CD4-positive, alpha-beta T cell treated with Interleukin-6 at 100 ng/mL for 8 hours (primary cell): ENCODE results near the gene TPM2.

Source experiments
- DNase-seq: peaks from one replicate; pipeline ENCODE4 v3.0.0-alpha.2; 2020; ENCODE audit warnings: mixed read lengths, low spot score

Gene TPM2

DNA sequence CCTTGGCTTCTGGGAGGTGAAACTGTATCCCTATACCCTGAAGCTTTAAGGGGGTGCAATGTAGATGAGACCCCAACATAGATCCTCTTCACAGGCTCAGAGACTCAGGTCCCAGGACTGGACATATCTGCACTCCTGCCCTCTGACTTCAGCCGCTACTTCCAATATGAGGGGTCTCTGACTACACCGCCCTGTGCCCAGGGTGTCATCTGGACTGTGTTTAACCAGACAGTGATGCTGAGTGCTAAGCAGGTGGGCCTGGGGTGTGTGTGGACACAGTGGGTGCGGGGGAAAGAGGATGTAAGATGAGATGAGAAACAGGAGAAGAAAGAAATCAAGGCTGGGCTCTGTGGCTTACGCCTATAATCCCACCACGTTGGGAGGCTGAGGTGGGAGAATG lies 10.6 kb downstream of the TPM2 start:
- no peak for DNase-seq

DNA sequence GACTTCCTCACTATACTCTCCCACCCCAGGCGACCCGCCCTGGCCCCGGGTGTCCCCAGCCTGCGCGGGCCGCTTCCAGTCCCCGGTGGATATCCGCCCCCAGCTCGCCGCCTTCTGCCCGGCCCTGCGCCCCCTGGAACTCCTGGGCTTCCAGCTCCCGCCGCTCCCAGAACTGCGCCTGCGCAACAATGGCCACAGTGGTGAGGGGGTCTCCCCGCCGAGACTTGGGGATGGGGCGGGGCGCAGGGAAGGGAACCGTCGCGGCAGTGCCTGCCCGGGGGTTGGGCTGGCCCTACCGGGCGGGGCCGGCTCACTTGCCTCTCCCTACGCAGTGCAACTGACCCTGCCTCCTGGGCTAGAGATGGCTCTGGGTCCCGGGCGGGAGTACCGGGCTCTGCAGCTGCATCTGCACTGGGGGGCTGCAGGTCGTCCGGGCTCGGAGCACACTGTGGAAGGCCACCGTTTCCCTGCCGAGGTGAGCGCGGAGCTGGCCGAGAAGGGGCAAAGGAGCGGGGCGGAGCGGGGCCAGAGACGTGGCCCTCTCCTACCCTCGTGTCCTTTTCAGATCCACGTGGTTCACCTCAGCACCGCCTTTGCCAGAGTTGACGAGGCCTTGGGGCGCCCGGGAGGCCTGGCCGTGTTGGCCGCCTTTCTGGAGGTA lies 13.9 kb downstream of the TPM2 start:
- DNase-seq, result peak; percentile 17

DNA sequence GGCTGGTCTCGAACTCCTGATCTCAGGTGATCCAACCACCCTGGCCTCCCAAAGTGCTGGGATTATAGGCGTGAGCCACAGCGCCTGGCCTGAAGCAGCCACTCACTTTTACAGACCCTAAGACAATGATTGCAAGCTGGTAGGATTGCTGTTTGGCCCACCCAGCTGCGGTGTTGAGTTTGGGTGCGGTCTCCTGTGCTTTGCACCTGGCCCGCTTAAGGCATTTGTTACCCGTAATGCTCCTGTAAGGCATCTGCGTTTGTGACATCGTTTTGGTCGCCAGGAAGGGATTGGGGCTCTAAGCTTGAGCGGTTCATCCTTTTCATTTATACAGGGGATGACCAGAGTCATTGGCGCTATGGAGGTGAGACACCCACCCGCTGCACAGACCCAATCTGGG lies 14.5 kb downstream of the TPM2 start:
- no peak for DNase-seq

DNA sequence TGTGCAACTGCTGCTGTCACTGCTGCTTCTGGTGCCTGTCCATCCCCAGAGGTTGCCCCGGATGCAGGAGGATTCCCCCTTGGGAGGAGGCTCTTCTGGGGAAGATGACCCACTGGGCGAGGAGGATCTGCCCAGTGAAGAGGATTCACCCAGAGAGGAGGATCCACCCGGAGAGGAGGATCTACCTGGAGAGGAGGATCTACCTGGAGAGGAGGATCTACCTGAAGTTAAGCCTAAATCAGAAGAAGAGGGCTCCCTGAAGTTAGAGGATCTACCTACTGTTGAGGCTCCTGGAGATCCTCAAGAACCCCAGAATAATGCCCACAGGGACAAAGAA lies 15.7 kb downstream of the TPM2 start:
- no peak for DNase-seq

DNA sequence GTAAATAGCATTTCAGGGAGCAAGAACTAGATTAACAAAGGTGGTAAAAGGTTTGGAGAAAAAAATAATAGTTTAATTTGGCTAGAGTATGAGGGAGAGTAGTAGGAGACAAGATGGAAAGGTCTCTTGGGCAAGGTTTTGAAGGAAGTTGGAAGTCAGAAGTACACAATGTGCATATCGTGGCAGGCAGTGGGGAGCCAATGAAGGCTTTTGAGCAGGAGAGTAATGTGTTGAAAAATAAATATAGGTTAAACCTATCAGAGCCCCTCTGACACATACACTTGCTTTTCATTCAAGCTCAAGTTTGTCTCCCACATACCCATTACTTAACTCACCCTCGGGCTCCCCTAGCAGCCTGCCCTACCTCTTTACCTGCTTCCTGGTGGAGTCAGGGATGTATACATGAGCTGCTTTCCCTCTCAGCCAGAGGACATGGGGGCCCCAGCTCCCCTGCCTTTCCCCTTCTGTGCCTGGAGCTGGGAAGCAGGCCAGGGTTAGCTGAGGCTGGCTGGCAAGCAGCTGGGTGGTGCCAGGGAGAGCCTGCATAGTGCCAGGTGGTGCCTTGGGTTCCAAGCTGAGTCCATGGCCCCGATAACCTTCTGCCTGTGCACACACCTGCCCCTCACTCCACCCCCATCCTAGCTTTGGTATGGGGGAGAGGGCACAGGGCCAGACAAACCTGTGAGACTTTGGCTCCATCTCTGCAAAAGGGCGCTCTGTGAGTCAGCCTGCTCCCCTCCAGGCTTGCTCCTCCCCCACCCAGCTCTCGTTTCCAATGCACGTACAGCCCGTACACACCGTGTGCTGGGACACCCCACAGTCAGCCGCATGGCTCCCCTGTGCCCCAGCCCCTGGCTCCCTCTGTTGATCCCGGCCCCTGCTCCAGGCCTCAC lies 16.3 kb downstream of the TPM2 start, which contains the start of gene CA9:
CA9 (plus strand) TSS at position 797 of the 893 bp plus-strand sequence; CDS start at position 829, 32 bp downstream.
- DNase-seq, result no peak

DNA sequence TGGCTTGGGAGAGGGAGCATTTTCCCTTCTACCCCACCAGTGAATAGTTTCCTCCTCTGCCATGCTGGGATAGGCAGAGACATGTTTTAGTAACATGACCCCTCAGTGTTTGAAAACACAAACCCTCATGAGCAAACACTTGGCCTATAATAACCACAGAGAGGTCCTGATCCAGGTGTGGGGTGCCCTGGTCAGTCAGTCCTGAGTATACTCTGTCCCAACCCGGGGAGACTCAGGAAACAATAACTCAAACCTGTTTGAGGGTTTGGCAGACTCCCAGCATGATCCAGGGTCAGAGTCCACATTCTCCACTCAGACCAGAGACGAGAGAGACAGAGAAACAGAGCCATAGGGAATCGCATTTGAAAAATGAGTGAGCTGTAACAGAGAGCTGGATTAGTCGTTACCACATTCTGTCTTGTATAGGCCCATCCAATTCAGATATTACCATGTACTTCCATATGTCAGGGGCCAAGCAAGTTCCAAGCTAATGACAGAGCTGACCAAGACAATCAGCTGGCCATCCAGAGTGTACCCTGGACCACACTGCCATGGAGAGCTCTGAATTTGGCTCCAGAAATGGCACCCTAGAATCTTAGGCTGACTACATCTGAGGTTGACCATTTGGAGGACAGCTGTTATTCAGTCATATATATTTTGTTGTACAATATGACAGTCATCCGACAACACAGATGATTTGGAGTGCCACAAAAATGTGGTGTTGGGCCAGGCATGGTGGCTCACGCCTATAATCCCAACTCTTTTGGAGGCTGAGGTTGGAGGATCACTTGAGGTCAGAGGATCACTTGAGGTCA lies 20.2 kb downstream of the TPM2 start:
- DNase-seq, result no peak

DNA sequence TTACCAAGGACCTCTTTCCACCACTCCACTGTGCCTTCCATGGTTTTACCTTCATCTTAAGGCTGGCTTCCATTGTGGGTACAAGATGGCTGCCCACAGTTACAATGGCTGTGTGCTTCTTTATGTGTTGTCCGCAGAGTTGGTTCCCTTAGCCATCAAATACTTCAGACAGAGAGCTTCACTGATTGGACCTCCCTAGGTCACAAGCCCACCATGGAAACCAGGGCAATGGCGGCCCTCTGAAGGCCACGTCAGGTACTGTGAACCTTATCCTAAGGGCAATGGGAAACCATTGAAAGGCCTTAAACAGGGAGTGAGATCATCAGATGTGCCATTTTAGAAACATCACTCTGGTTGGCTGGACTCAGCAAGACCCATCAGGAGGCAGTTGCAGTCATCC lies 21.8 kb downstream of the TPM2 start:
- DNase-seq, result no peak

DNA sequence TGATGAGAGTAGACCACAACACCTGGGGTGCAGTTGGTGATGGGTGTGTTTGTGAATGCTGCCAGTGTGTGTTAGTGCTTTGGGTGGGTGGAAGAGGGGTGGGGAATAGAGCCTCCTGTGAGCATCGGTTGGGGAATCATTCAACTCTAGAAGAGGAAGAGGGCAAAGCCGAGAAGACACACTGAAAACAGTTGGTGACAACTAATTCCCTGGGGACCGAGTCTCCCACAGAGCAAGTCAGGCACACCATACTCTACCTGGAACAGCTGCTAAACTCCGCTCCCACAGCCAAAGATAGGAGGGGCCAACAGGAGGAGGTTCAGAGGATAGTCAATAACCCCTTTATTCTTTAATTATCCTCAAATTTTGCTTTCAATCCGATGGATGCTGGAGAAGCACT lies 23.2 kb downstream of the TPM2 start:
- no peak for DNase-seq

DNA sequence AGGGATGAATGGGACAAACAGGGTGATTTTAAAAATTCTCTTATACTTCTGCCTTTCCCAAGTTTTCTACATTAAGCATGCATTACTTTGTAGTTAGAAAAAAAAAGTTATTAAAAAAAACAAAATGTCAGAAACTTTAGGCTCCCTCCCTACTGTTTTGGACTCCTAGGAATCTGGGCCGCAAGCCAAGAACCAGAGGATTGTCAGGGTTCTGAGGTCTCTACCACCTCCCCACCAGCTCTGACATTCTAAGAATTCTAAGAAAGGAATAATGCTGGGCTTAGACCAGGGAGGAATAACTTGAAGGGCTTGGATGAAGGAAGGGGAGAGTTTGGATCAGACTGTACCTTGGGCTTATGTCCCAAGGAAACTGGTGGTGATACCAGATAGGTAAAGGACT lies 23.7 kb downstream of the TPM2 start:
- no peak for DNase-seq

DNA sequence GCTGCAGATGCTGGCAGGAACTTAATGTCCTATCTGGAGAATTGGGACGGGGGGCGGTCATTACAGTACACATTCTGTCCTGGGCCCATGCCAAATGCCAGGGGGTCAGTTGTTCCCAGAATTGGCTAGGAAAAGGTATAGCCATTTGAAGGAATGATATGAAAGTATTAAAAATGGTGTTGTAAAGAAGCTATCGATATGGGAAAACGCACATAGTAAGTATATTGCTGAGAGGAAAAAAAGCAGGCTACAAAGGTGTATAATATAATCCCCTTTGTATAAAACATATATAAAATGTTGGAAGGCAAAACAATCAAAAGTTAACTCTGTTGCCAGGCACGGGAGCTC lies 24.3 kb downstream of the TPM2 start:
- DNase-seq, result no peak

DNA sequence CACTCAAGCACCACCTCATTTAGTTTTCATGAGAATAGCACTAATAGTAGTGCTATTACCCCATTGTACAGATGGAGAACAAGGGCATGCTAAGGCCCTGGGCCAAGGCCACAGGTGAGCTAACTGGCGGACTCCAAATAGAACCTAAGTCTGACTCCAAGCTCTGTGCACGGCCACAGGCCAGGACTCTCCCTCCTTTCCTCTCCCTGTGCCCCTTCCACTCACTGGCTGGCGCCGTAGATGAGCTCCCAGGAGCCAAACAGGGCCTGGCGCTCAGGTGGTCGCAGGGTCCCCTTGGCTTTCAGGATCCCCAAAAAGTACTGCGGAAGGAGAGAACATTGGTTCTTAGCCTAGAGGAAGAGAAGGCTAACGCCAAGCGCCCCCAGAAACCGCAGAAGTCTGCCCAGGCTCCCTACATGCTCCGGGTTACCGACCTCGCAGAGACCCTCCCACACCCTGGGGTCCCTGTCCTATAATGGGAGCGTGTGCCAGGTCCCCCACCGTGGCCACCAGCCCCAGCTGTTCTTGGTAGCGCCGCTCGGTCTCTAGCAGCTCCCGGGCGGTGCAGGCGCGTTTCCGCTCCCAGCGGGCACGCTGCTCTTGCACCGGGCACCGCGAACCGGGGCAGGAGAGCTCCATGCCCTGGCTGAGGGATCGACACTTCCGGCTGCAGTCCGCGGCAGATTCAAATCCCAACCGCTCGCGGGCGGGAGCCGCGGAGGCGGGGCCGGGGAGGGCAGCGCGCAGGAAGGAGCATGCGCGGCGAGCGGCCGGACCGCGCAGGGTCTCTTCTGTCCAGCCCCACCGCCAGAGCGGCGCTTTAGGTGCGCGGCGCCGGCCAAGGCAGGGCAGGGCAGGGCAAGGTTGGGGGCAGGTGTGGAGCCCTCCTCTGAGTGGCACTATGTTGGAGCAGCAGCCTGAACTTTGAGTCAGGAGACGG lies 24.9 kb downstream of the TPM2 start, which contains the start of gene ARHGEF39:
ARHGEF39 (minus strand) TSS at position 665 of the 940 bp plus-strand sequence; CDS start at position 639, 26 bp downstream.
- peak; percentile 53 for DNase-seq

DNA sequence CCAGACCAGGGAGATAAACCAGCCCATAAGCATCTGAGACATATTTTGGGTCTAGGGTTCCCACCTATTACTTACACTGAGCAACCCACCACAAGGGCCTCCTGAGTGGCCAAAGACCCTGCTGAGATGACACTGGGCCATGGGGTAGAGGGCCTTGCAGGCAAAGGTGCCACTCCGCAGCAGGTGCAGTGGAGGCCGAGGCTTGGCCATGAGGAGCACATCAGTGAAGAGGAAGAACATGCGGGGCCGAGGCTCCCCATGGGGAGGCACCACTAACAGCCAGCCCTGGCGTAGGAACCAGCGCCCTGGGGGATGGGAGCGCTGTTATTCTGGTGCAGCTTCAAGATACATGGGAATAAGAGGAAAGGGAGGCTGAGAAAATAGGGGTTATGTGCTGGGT lies 27.3 kb downstream of the TPM2 start:
- DNase-seq, result no peak

DNA sequence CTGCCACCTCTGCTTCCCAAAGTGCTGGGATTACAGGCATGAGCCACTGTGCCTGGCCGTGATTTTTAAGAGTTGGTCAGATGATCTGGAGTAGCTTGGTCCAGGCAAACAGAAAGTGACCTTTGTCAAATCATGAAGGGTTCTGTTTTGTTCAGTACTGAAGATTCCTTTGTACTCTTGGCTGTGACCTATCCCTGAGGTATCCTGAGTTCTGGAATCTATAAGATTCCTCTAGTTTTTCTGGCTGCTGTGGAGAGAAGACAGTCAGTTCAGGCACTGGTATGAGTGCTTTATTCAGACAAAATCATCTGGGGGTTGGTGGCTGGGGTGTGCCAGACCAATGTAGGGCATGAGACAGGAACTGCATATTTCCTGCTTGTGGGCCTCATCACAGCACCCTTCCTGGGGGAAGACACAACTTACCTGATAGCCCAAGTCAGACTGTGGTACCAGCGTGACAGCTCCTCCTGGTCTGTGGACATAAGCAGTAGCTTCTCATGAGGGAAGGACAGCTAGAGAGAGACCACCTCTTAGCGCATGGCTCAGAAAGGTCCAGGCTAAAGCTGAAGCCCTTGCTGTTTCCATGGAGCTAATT lies 27.9 kb downstream of the TPM2 start:
- DNase-seq, result peak; percentile 60

DNA sequence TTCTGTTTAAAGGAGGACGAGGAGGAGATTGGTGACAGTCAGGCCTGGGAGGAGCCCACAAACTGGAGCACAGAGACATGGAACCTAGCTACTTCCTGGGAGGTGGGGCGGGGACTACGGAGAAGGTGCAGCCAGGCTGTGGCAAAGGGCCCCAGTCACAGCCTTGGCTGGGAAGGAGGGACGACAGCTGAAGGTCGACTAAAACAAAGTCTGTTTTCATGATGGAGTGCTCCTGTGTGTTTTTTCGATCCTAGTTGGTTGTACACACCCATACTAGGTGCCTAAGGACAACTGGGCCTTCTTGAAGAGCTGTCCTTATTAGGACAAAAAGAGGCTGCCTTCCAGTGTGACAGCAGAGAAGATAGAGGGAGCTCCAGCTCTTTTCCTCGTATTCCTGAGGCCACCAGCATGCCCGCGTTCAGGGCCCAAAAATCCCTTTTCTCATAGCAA lies 28.7 kb downstream of the TPM2 start:
- DNase-seq, result no peak

DNA sequence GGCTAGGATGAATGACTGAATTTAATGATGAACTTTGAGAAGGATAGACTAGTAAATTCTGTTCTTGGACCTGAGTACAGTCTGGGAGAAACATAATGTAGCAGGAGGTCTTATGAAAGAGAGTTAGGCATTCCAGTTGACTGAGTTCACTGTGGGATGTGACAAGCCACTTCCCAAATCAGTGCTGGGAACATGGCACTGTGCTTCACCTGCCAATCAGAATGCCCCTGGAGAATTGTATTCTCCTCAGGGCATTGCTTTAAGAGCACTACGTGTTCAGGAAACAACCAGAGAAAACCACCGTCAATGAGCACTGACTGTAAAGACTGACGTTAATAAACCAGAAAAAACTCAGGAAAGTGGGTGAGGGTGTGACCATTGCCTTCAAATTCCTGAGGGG lies 30.4 kb downstream of the TPM2 start:
- DNase-seq, result no peak

DNA sequence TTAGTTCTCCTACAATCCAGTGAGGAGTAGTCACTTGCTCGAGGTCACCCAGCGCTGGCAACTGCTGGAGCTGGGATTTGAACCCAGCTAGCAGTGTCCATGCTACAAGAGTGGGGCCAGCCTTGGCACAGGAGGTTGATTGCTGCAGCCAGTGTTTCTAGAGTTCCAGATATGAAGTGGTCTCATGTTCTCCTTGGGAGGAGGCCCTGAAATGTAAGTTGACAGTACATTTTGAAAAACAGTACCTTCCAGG lies 30.8 kb downstream of the TPM2 start:
- DNase-seq, result no peak

DNA sequence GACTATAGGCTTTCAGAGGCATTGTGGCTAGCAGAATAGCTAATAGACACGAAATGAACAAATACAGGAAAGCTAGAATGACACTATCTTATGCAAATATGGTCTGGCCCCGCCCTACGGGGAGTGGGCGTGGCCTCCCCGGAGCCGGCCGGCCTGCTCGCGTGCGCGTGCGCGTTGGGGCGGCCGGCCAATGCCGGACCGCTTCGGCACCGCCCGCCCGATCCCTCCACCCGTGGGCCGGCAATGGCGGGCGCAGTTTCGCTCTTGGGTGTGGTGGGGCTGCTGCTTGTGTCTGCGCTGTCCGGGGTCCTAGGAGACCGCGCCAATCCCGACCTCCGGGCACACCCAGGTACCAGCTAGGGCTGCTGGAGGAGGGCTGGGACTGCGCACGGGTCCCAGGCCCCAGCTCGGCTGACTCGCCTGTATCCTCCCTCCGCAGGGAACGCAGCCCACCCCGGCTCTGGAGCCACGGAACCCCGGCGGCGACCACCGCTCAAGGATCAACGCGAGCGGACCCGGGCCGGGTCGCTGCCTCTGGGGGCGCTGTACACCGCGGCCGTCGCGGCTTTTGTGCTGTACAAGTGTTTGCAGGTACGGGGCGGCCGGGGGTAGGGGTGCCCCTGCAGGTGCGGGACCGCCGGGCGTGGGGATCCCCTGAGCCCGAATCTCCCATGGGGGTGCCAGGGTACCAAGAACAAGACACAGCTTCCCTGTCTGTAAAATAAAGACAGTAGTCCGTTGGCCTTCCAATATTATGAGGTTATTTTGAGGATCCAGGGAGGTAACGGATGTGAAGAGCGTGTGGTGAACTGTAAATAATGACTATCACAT lies 31.4 kb downstream of the TPM2 start, which contains the start of gene CCDC107:
CCDC107 (plus strand) TSS at position 156 of the 831 bp plus-strand sequence; CDS start at position 244, 88 bp downstream.
- peak; percentile 76 for DNase-seq

DNA sequence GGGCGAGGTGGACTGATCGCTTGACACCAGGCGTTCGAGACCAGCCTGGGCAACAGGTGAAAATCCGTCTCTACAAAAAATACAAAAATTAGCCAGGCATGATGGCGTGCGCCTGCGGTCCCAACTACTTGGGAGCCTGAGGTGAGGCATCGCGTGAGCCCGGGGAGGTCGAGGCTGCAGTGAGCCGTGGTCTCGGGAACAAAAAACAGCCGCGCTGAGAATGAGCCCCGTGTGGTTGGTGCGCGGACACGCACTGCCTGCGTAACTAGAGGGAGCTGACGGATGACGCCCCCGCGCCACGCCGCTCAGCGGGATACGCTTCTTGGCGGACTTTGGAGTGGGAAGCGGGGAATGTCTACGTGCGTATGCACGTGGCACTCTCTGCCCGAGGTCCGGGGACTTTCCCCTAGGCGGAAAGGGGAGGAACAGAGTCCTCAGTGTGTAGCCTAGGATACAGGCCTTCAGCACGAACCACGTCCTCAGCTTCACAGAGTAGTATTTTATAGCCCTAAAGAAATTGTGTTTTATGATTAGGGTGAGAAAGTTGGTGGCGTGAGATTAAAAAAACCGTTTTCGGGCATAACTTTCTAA lies 32.1 kb downstream of the TPM2 start, which contains the start of gene RMRP:
RMRP (minus strand) TSS at position 474 of the 591 bp plus-strand sequence.
- peak; percentile 91 for DNase-seq

DNA sequence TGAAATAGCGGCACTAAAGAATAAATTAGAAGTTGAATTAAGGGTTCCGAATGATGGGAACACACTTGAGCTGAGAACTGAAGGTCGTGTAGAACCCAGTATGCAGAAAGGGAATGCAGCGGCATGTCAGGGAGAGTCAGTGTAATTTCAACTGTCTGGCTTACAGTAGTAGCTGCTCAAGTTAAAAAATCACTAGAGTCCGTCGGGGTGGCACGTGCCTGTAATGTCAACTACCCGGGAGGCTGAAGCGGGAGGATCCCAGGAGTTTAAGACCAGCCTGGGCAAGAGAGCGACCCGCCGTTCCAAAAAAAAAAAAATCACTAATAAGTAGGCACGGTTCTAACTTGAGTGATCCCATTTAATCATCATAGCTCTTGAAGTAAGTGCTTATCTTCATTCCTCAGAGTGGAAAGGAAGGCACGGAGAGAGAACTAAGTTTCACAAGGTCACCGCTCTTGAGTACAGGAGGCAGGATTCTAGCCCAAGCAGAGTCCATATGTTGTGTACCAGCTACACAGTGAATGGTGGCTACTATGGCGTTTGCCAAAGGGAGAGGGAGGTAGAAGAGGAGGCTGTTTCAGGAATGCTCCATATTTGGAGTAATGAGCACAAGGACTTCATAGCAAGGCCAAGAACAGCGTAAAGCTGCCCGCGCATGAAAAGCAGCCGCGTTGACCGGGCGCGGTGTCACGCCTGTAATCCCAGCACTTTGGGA lies 32.7 kb downstream of the TPM2 start:
- no peak for DNase-seq
